Vagina (tissue), 2 donors: ENCODE measurements around the gene SCD5. TPM values are rescaled to one million over a fixed set of nuclear protein-coding genes. Genes with fewer than 3 reads are reported as not detected.

Experiments
- DNase-seq, 2 donors: peaks; one replicate each; pipeline ENCODE4 v3.0.0-alpha.2; 2017; ENCODE audit errors: extremely low spot score in 2 of 2
- H3K27ac ChIP-seq: fragments of 200-600 bp; sonication (generic); one replicate; pipeline ENCODE4 v1.5.1; 2019
- H3K27me3 ChIP-seq: fragments of 200-600 bp; sonication (generic); one replicate; pipeline ENCODE4 v1.5.1; 2019
- H3K36me3 ChIP-seq, 2 donors: fragments of 200-600 bp; sonication (generic); one replicate each; pipeline ENCODE4 v1.5.1; 2017 to 2019
- H3K4me1 ChIP-seq: fragments of 200-600 bp; sonication (generic); one replicate; pipeline ENCODE4 v1.5.1; 2019
- H3K4me3 ChIP-seq, 2 donors: fragments of 200-600 bp; sonication (generic); 1 replicate in 1 of 2; 2 replicates in 1 of 2; pipeline ENCODE4 v1.5.1; 2016 to 2019
- H3K9me3 ChIP-seq: fragments of 200-600 bp; sonication (generic); one replicate; pipeline ENCODE4 v1.5.1; 2019
- CTCF ChIP-seq, 3 experiments: fragments of 450-650 bp in 2 of 3; fragments of 200-600 bp in 1 of 3; sonication (generic) in 1 of 3; IDR thresholded peaks; one replicate each; pipeline ENCODE4 v1.5.1; 2017 to 2019; ENCODE audit warnings: antibody characterized with exemption in 3 of 3, mild to moderate bottlenecking in 2 of 3, moderate library complexity in 2 of 3
- POLR2A ChIP-seq, 2 donors: fragments of 450-650 bp; IDR thresholded peaks; one replicate each; pipeline ENCODE4 v1.6.1; 2017; ENCODE audit warnings: antibody characterized with exemption in 2 of 2, mild to moderate bottlenecking in 2 of 2, moderate library complexity in 2 of 2
- POLR2AphosphoS5 ChIP-seq, 2 donors: sonication (generic); formaldehyde crosslinking; IDR thresholded peaks; one replicate each; pipeline ENCODE4 v1.9.0; 2017; ENCODE audit warnings: antibody characterized with exemption in 2 of 2, mild to moderate bottlenecking in 2 of 2, low read depth in 1 of 2; ENCODE audit not compliant: insufficient read depth in 1 of 2
- intact Hi-C: fragments of 100-400 bp; cut with DNase I; formaldehyde crosslinking; loops from one replicate; pipeline ENCODE4 v1.15.1; 2023
- total RNA-seq: library from RNA; depleted of rRNA; stranded (reverse); fragments of >200 nt; gene quantifications from one replicate; pipeline ENCODE4 v1.2.3, GENCODE V29; 2016

SCD5 gene
- total RNA-seq, 1 donor from 2014 or later = 16.9 TPM

GRCh38 chr4:82761229-82761628 lies 37.4 kb downstream of the SCD5 start:
- no peak overlapping the region for H3K4me3 ChIP-seq
- no peaks in the 10 kb centered on the region for H3K27me3 ChIP-seq
- no peak for DNase-seq
- no peaks in the 10 kb centered on the region for H3K36me3 ChIP-seq
- TF ChIP-seq CTCF (IDR thresholded peaks at IDR 0.05) = no peak
- H3K9me3 ChIP-seq = no peaks in the 10 kb centered on the region
- intact Hi-C loops = no loop called here
- no peak overlapping the region for H3K27ac ChIP-seq
- no peaks in the 10 kb centered on the region for H3K4me1 ChIP-seq

- Histone ChIP-seq H3K27me3 (no peaks in the 10 kb centered on the region), H3K27ac (no peak overlapping the region), H3K4me3 (no peak overlapping the region), H3K4me1 (peaks cover 7% of the 10 kb centered on the region), H3K9me3 (no peaks in the 10 kb centered on the region), H3K36me3 (no peaks in the 10 kb centered on the region)
- peak in 1 of 2 donors; percentile 79 for DNase-seq
- TF ChIP-seq POLR2AphosphoS5 (IDR thresholded peaks at IDR 0.05; ENCODE audit: insufficient read depth in 1 of 2, low read depth in 1 of 2) (no peak), POLR2A (IDR thresholded peaks at IDR 0.05) (no peak), CTCF (IDR thresholded peaks at IDR 0.05) (no peak)
- intact Hi-C loops = loop anchor here (5.0 kb wide), 1 partner anchor 1877 kb away; no protein-coding TSS in a partner anchor
Measured at GRCh38 chr4:82758701-82759685, 39.6 kb downstream of the SCD5 start.

- H3K4me3 ChIP-seq = no peak overlapping the region
- H3K36me3 ChIP-seq = no peaks in the 10 kb centered on the region
- peaks cover 20% of the 10 kb centered on the region for H3K4me1 ChIP-seq
- no peaks in the 10 kb centered on the region for H3K27me3 ChIP-seq
- H3K9me3 ChIP-seq = no peaks in the 10 kb centered on the region
- DNase-seq = peak in 1 of 2 donors; percentile 74
- intact Hi-C loops = loop anchor here (5.0 kb wide), 1 partner anchor 1874 kb away; no protein-coding TSS in a partner anchor
- no peak overlapping the region for H3K27ac ChIP-seq
- TF ChIP-seq CTCF (IDR thresholded peaks at IDR 0.05) = no peak
- no peak for TF ChIP-seq POLR2A (IDR thresholded peaks at IDR 0.05)
- TF ChIP-seq POLR2AphosphoS5 (IDR thresholded peaks at IDR 0.05; ENCODE audit: insufficient read depth in 1 of 2, low read depth in 1 of 2) = no peak
Measured at GRCh38 chr4:82756061-82756460, 42.5 kb downstream of the SCD5 start.

GRCh38 chr4:82755650-82756049 lies 42.9 kb downstream of the SCD5 start:
- intact Hi-C loops = loop anchor here (5.0 kb wide), 1 partner anchor 1873 kb away; no protein-coding TSS in a partner anchor
- TF ChIP-seq CTCF (IDR thresholded peaks at IDR 0.05) (no peak), POLR2A (IDR thresholded peaks at IDR 0.05) (no peak), POLR2AphosphoS5 (IDR thresholded peaks at IDR 0.05; ENCODE audit: insufficient read depth in 1 of 2, low read depth in 1 of 2) (no peak)
- H3K4me1 ChIP-seq = peaks cover 20% of the 10 kb centered on the region
- DNase-seq = no peak
- no peak overlapping the region for H3K4me3 ChIP-seq
- no peaks in the 10 kb centered on the region for H3K36me3 ChIP-seq
- H3K27me3 ChIP-seq = no peaks in the 10 kb centered on the region
- H3K27ac ChIP-seq = no peak overlapping the region
- H3K9me3 ChIP-seq = no peaks in the 10 kb centered on the region
